ENCODE data around the gene TUBA4B. TPM values are rescaled to one million over a fixed set of nuclear protein-coding genes. Genes with fewer than 3 reads are reported as not detected.

TUBA4B gene
- total RNA-seq, 4 donors from 2014 or later = not detected

GRCh38 chr2:219206328-219207133 lies 46.5 kb upstream of the TUBA4B start, which contains the start of gene ZFAND2B:
Gene ZFAND2B, plus strand, starts transcription at chr2:219206782. Its CDS starts 206 bp downstream, at chr2:219206988.
- H3K4me1 ChIP-seq = peaks cover 0 to 29% (median 9%) of the 10 kb centered on the region in 3 donors
- TF ChIP-seq POLR2A (IDR thresholded peaks at IDR 0.05) (peak; percentile 90 to 94), EP300 (IDR thresholded peaks at IDR 0.05) (no peak), POLR2AphosphoS5 (IDR thresholded peaks at IDR 0.05) (peak; percentile 96)
- TF ChIP-seq, protein P1, sequence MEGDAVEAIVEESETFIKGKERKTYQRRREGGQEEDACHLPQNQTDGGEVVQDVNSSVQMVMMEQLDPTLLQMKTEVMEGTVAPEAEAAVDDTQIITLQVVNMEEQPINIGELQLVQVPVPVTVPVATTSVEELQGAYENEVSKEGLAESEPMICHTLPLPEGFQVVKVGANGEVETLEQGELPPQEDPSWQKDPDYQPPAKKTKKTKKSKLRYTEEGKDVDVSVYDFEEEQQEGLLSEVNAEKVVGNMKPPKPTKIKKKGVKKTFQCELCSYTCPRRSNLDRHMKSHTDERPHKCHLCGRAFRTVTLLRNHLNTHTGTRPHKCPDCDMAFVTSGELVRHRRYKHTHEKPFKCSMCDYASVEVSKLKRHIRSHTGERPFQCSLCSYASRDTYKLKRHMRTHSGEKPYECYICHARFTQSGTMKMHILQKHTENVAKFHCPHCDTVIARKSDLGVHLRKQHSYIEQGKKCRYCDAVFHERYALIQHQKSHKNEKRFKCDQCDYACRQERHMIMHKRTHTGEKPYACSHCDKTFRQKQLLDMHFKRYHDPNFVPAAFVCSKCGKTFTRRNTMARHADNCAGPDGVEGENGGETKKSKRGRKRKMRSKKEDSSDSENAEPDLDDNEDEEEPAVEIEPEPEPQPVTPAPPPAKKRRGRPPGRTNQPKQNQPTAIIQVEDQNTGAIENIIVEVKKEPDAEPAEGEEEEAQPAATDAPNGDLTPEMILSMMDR (IDR thresholded peaks at IDR 0.05) = peak in 3 of 4 experiments; percentile 13 to 48 (median 44)
- H3K4me3 ChIP-seq = peak within 1 kb of the TSS; percentile 59 to 68
- peak; percentile 98 for ATAC-seq
- H3K27me3 ChIP-seq = no peaks in the 10 kb centered on the region
- H3K27ac ChIP-seq = peak within 1 kb of the TSS; percentile 73 to 99 (median 93)
- peaks cover 0 to 33% of the 10 kb centered on the region in 2 donors for H3K36me3 ChIP-seq
- H3K9me3 ChIP-seq = no peaks in the 10 kb centered on the region
- WGBS, 2 donors (ENCODE audit: low coverage in 1 of 2) = 0% methylated on average over 2 to 7 of the region's 76 CpGs

GRCh38 chr2:219207134-219207883 lies 45.7 kb upstream of the TUBA4B start:
- WGBS, 2 donors (ENCODE audit: low coverage in 1 of 2) = 0% methylated on average over 7 to 12 of the region's 22 CpGs
- H3K9me3 ChIP-seq = no peaks in the 10 kb centered on the region
- peaks cover 0 to 29% (median 9%) of the 10 kb centered on the region in 3 donors for H3K4me1 ChIP-seq
- no peaks in the 10 kb centered on the region for H3K27me3 ChIP-seq
- H3K27ac ChIP-seq = peak overlapping the region; percentile 73 to 99 (median 93)
- ATAC-seq = no peak
- TF ChIP-seq POLR2A (IDR thresholded peaks at IDR 0.05) (no peak), POLR2AphosphoS5 (IDR thresholded peaks at IDR 0.05) (no peak), EP300 (IDR thresholded peaks at IDR 0.05) (no peak)
- TF ChIP-seq, protein P1 (IDR thresholded peaks at IDR 0.05) = no peak
- peaks cover 0 to 39% of the 10 kb centered on the region in 2 donors for H3K36me3 ChIP-seq
- H3K4me3 ChIP-seq = peak overlapping the region; percentile 59 to 68

GRCh38 chr2:219207884-219208740 lies 44.9 kb upstream of the TUBA4B start:
- TF ChIP-seq, protein P1 (IDR thresholded peaks at IDR 0.05) = no peak
- peak; percentile 38 for TF ChIP-seq POLR2AphosphoS5 (IDR thresholded peaks at IDR 0.05)
- Histone ChIP-seq H3K4me1 (peaks cover 0 to 29% (median 9%) of the 10 kb centered on the region in 3 donors), H3K27ac (peak overlapping the region; percentile 73 to 99 (median 93)), H3K36me3 (peaks cover 0 to 47% of the 10 kb centered on the region in 2 donors), H3K4me3 (peak overlapping the region in 1 of 2 donors; percentile 59), H3K27me3 (no peaks in the 10 kb centered on the region), H3K9me3 (no peaks in the 10 kb centered on the region)
- no peak for ATAC-seq
- 45 to 64% methylated on average over 8 to 11 of the region's 17 CpGs for WGBS, 2 donors (ENCODE audit: low coverage in 1 of 2)

GRCh38 chr2:219209236-219210195 lies 43.5 kb upstream of the TUBA4B start:
- Histone ChIP-seq H3K4me3 (no peak overlapping the region), H3K9me3 (no peaks in the 10 kb centered on the region), H3K4me1 (peaks cover 0 to 29% (median 9%) of the 10 kb centered on the region in 3 donors), H3K36me3 (peaks cover 0 to 61% of the 10 kb centered on the region in 2 donors), H3K27ac (peak overlapping the region in 1 of 4 donors; percentile 26), H3K27me3 (no peaks in the 10 kb centered on the region)
- ATAC-seq = no peak
- WGBS, 2 donors (ENCODE audit: low coverage in 1 of 2) = 71 to 94% methylated on average over 3 to 12 of the region's 18 CpGs
- TF ChIP-seq, protein P1 (IDR thresholded peaks at IDR 0.05) = no peak
- TF ChIP-seq POLR2A (IDR thresholded peaks at IDR 0.05) (no peak), EP300 (IDR thresholded peaks at IDR 0.05) (no peak), POLR2AphosphoS5 (IDR thresholded peaks at IDR 0.05) (no peak)
